ENCODE results near the gene CCT8L2. TPM values are rescaled to one million over a fixed set of nuclear protein-coding genes. Genes with fewer than 3 reads are reported as not detected.

CCT8L2 gene
- total and polyA plus RNA-seq, 2 of the 13 experiments (the other 11 are each of a cell fraction or from before 2014, with no cell fraction given): not detected

DNA sequence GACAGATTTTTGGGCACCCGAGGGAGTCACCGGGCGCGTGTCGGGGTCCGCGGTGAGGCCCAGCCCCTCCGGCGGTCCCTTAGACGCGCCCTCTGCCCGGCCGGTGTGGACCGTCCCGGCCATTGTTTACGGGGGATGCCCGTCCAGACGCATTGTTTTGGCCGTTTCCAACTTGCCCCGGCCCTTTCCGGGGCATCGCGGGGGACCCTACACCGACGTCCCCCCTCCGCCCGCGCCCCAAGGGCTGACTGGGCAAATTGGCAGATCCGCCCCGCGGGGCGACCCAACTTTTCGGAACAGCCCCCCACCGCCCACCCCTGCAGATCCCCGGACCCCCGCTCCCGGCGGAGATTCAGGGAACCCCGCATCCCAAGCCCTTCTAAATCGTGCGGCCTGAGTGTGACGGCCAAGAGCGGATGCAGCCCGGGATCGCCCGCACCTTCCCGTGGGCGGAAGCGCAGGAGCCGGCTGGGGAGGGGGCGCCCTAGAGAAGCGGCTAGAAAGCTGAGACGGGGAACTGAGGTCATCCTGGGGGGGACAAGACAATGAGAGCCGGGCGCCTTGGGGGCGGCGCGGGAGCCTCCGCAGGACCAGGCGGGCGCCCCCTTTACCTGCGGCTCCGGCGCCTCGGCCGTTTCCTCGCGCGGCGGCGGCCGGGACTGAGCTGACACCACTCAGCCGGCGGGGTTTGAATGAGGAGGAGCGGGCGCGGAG, 17.1 kb upstream of the CCT8L2 start:
- intact Hi-C loops (cut with micrococcal nuclease; ENCODE audit: unreplicated experiment): no loop called here
- BruUV-seq (replicated peaks): no TSS peak
- ChIA-PET CTCF (ENCODE audit: low intra/inter-chr PET ratio, low total read pairs) (no interaction called here), POLR2A (no interaction called here)
- FAIRE-seq: no peak
- H3K36me3 ChIP-seq (replicated peaks in 1 of 2; ENCODE audit: control insufficient read depth in 1 of 2, insufficient read depth in 2 of 2, low read length in 2 of 2): no peaks in the 10 kb centered on the region
- WGBS (ENCODE audit: low lambda C conversion rate): 32% methylated on average over 21 of the region's 77 CpGs
- H3K9ac ChIP-seq (ENCODE audit: insufficient read depth, low read depth, low read length): no peak overlapping the region
- ATAC-seq: no peak
- no peaks in the 10 kb centered on the region for H4K20me1 ChIP-seq (ENCODE audit: insufficient read depth, low read length)
- no peaks in the 10 kb centered on the region for H3K79me2 ChIP-seq (ENCODE audit: insufficient read depth, low read length)
- no peak overlapping the region for H3K4me3 ChIP-seq (replicated peaks in 1 of 3; ENCODE audit: insufficient read depth in 1 of 3, low read depth in 2 of 3, low read length in 3 of 3)
- in situ Hi-C loops (cut with HindIII; ENCODE audit: extremely low pct_ligation_motif_present, low pct_unique_long_range_greater_than_20kb): no loop called here
- no peaks in the 10 kb centered on the region for H3K4me1 ChIP-seq (ENCODE audit: insufficient read depth, low read length)
- no peak overlapping the region for H3K4me2 ChIP-seq (ENCODE audit: low read depth, low read length)
- no peaks in the 10 kb centered on the region for H3K9me3 ChIP-seq (ENCODE audit: low read length)
- no peak for DNase-seq (ENCODE audit: low spot score)
- H3K27ac ChIP-seq (ENCODE audit: extremely low read length, insufficient read depth, low read length): no peak overlapping the region
- H2AFZ ChIP-seq (ENCODE audit: low read length): no peak overlapping the region
- no peaks in the 10 kb centered on the region for H3K27me3 ChIP-seq (ENCODE audit: control insufficient read depth in 1 of 2, insufficient read depth in 2 of 2, low read length in 2 of 2)
- TF ChIP-seq, protein P1, sequence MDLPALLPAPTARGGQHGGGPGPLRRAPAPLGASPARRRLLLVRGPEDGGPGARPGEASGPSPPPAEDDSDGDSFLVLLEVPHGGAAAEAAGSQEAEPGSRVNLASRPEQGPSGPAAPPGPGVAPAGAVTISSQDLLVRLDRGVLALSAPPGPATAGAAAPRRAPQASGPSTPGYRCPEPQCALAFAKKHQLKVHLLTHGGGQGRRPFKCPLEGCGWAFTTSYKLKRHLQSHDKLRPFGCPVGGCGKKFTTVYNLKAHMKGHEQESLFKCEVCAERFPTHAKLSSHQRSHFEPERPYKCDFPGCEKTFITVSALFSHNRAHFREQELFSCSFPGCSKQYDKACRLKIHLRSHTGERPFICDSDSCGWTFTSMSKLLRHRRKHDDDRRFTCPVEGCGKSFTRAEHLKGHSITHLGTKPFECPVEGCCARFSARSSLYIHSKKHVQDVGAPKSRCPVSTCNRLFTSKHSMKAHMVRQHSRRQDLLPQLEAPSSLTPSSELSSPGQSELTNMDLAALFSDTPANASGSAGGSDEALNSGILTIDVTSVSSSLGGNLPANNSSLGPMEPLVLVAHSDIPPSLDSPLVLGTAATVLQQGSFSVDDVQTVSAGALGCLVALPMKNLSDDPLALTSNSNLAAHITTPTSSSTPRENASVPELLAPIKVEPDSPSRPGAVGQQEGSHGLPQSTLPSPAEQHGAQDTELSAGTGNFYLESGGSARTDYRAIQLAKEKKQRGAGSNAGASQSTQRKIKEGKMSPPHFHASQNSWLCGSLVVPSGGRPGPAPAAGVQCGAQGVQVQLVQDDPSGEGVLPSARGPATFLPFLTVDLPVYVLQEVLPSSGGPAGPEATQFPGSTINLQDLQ (CRISPR knock-in tag; IDR thresholded peaks at IDR 0.05): no peak
- no peak for TF ChIP-seq PAF1 (CRISPR knock-in tag; IDR thresholded peaks at IDR 0.05)
- TF ChIP-seq AGO2 (optimal IDR thresholded peaks at IDR 0.05; ENCODE audit: low read depth, low read length): no peak
- no peak for TF ChIP-seq ZNF703 (CRISPR knock-in tag; IDR thresholded peaks at IDR 0.05; ENCODE audit: borderline replicate concordance)
- TF ChIP-seq, protein P2, sequence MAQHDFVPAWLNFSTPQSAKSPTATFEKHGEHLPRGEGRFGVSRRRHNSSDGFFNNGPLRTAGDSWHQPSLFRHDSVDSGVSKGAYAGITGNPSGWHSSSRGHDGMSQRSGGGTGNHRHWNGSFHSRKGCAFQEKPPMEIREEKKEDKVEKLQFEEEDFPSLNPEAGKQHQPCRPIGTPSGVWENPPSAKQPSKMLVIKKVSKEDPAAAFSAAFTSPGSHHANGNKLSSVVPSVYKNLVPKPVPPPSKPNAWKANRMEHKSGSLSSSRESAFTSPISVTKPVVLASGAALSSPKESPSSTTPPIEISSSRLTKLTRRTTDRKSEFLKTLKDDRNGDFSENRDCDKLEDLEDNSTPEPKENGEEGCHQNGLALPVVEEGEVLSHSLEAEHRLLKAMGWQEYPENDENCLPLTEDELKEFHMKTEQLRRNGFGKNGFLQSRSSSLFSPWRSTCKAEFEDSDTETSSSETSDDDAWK (CRISPR knock-in tag; IDR thresholded peaks at IDR 0.05): no peak
- TF ChIP-seq, protein P3, sequence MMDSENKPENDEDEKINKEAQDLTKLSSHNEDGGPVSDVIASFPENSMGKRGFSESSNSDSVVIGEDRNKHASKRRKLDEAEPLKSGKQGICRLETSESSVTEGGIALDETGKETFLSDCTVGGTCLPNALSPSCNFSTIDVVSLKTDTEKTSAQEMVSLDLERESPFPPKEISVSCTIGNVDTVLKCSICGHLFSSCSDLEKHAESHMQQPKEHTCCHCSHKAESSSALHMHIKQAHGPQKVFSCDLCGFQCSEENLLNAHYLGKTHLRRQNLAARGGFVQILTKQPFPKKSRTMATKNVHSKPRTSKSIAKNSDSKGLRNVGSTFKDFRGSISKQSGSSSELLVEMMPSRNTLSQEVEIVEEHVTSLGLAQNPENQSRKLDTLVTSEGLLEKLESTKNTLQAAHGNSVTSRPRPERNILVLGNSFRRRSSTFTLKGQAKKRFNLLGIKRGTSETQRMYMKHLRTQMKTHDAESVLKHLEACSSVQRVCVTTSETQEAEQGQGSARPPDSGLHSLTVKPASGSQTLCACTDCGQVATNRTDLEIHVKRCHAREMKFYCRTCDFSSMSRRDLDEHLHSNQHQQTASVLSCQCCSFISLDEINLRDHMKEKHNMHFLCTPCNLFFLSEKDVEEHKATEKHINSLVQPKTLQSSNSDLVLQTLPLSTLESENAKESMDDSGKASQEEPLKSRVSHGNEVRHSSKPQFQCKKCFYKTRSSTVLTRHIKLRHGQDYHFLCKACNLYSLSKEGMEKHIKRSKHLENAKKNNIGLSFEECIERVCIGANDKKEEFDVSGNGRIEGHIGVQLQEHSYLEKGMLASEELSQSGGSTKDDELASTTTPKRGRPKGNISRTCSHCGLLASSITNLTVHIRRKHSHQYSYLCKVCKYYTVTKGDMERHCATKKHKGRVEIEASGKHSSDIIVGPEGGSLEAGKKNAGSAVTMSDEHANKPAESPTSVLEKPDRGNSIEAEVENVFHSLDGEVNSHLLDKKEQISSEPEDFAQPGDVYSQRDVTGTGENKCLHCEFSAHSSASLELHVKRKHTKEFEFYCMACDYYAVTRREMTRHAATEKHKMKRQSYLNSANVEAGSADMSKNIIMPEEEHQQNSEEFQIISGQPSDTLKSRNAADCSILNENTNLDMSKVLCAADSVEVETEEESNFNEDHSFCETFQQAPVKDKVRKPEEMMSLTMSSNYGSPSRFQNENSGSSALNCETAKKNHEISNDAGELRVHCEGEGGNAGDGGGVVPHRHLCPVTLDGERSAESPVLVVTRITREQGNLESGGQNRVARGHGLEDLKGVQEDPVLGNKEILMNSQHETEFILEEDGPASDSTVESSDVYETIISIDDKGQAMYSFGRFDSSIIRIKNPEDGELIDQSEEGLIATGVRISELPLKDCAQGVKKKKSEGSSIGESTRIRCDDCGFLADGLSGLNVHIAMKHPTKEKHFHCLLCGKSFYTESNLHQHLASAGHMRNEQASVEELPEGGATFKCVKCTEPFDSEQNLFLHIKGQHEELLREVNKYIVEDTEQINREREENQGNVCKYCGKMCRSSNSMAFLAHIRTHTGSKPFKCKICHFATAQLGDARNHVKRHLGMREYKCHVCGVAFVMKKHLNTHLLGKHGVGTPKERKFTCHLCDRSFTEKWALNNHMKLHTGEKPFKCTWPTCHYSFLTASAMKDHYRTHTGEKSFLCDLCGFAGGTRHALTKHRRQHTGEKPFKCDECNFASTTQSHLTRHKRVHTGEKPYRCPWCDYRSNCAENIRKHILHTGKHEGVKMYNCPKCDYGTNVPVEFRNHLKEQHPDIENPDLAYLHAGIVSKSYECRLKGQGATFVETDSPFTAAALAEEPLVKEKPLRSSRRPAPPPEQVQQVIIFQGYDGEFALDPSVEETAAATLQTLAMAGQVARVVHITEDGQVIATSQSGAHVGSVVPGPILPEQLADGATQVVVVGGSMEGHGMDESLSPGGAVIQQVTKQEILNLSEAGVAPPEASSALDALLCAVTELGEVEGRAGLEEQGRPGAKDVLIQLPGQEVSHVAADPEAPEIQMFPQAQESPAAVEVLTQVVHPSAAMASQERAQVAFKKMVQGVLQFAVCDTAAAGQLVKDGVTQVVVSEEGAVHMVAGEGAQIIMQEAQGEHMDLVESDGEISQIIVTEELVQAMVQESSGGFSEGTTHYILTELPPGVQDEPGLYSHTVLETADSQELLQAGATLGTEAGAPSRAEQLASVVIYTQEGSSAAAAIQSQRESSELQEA (CRISPR knock-in tag; IDR thresholded peaks at IDR 0.05; ENCODE audit: not compliant biosample characterization): no peak
- TF ChIP-seq RXRA (CRISPR knock-in tag; IDR thresholded peaks at IDR 0.05): no peak
- no peak for TF ChIP-seq EEA1 (CRISPR knock-in tag; IDR thresholded peaks at IDR 0.05; ENCODE audit: borderline replicate concordance)
- TF ChIP-seq DPF2 (CRISPR knock-in tag; IDR thresholded peaks at IDR 0.05; ENCODE audit: borderline replicate concordance, low read depth): no peak
- TF ChIP-seq MEIS2 (CRISPR knock-in tag; IDR thresholded peaks at IDR 0.05): no peak
- no peak for TF ChIP-seq DMAP1 (CRISPR knock-in tag; IDR thresholded peaks at IDR 0.05)
- no peak for TF ChIP-seq GABPB1 (CRISPR knock-in tag; IDR thresholded peaks at IDR 0.05)
- no peak for TF ChIP-seq TP53 (CRISPR knock-in tag; conservative IDR thresholded peaks at IDR 0.05)

Measured in HepG2 (cell line).